SK-N-SH treated with all-trans-retinoic acid at 6 μM for 48 hours (cell line): ENCODE measurements around the gene FUOM.

ENCODE experiments used
- PATZ1 ChIP-seq: fragments of 250-450 bp; sonication (Bioruptor Pico); IDR thresholded peaks from 2 replicates; pipeline ENCODE4 v1.8.0; 2020; ENCODE audit warnings: mild to moderate bottlenecking, moderate library complexity, borderline replicate concordance
- TOX ChIP-seq: fragments of 250-450 bp; sonication (Bioruptor Pico); IDR thresholded peaks from 2 replicates; pipeline ENCODE4 v1.8.0; 2021; ENCODE audit warnings: mild to moderate bottlenecking, moderate library complexity, borderline replicate concordance
- ZFP3 ChIP-seq: fragments of 250-450 bp; sonication (Bioruptor Pico); IDR thresholded peaks from 2 replicates; pipeline ENCODE4 v1.5.0; 2020; ENCODE audit warnings: mild to moderate bottlenecking, moderate library complexity
- ZNF70 ChIP-seq: fragments of 450-650 bp; formaldehyde crosslinking; IDR thresholded peaks from 2 replicates; pipeline ENCODE4 v1.5.0; 2020; ENCODE audit warnings: mild to moderate bottlenecking, moderate library complexity

- TF ChIP-seq ZFP3 (CRISPR knock-in tag) = no peak
- TF ChIP-seq ZNF70 (CRISPR knock-in tag) = no peak
- TF ChIP-seq PATZ1 (CRISPR knock-in tag) = no peak
- no peak for TF ChIP-seq TOX (CRISPR knock-in tag)
Observed at GRCh38 chr10:133344236-133344635, 13.6 kb downstream of the FUOM start.
